ENCODE measurements around the gene NPAS3.

The NPAS3 gene

GRCh38 chr14:33449703-33450395, 511.2 kb downstream of the NPAS3 start:
- ChIA-PET POLR2A (ENCODE audit: low non-redundant PET) (no interaction called here), CTCF (interaction anchor here (0.6 kb wide), 1 partner anchor 936 kb away, joined by 3 read pairs; no protein-coding TSS in a partner anchor)
- no peak for TF ChIP-seq CTCF (conservative IDR thresholded peaks at IDR 0.05; ENCODE audit: low read depth)
- no peak for DNase-seq (ENCODE audit: low spot score)
- H3K27ac ChIP-seq = no peak overlapping the region

- CTCF ChIA-PET = no interaction called here
- POLR2A ChIA-PET (ENCODE audit: low non-redundant PET) = no interaction called here
- H3K27ac ChIP-seq = no peak overlapping the region
- TF ChIP-seq CTCF (conservative IDR thresholded peaks at IDR 0.05; ENCODE audit: low read depth) = no peak
- DNase-seq (ENCODE audit: low spot score) = no peak
Measured at GRCh38 chr14:33450416-33450815, 511.7 kb downstream of the NPAS3 start.

- ChIA-PET POLR2A (ENCODE audit: low non-redundant PET) (no interaction called here), CTCF (no interaction called here)
- TF ChIP-seq CTCF (conservative IDR thresholded peaks at IDR 0.05; ENCODE audit: low read depth) = no peak
- no peak overlapping the region for H3K27ac ChIP-seq
- no peak for DNase-seq (ENCODE audit: low spot score)
Measured at GRCh38 chr14:33451211-33451610, 512.5 kb downstream of the NPAS3 start.

GRCh38 chr14:33452995-33453394, 514.3 kb downstream of the NPAS3 start:
- no peak for TF ChIP-seq CTCF (conservative IDR thresholded peaks at IDR 0.05; ENCODE audit: low read depth)
- no peak for DNase-seq (ENCODE audit: low spot score)
- H3K27ac ChIP-seq = no peak overlapping the region
- ChIA-PET CTCF (no interaction called here), POLR2A (ENCODE audit: low non-redundant PET) (no interaction called here)

GRCh38 chr14:33454022-33454595, 515.4 kb downstream of the NPAS3 start:
- no peak for DNase-seq (ENCODE audit: low spot score)
- CTCF ChIA-PET = interaction anchor here (0.5 kb wide), 1 partner anchor 1026 kb away, joined by 3 read pairs; no protein-coding TSS in a partner anchor
- POLR2A ChIA-PET (ENCODE audit: low non-redundant PET) = no interaction called here
- no peak for TF ChIP-seq CTCF (conservative IDR thresholded peaks at IDR 0.05; ENCODE audit: low read depth)
- no peak overlapping the region for H3K27ac ChIP-seq

- CTCF ChIA-PET = interaction anchor here (0.5 kb wide), 1 partner anchor 1026 kb away, joined by 3 read pairs; no protein-coding TSS in a partner anchor
- TF ChIP-seq CTCF (conservative IDR thresholded peaks at IDR 0.05; ENCODE audit: low read depth) = no peak
- POLR2A ChIA-PET (ENCODE audit: low non-redundant PET) = no interaction called here
- no peak for DNase-seq (ENCODE audit: low spot score)
- H3K27ac ChIP-seq = no peak overlapping the region
Measured at GRCh38 chr14:33454707-33455106, 516.0 kb downstream of the NPAS3 start.

Measured in RWPE1 (cell line).